ENCODE results near the gene GRAMD1A. TPM values are rescaled to one million over a fixed set of nuclear protein-coding genes. Genes with fewer than 3 reads are reported as not detected.

Gene GRAMD1A
- total RNA-seq, 1 experiment from 2014 or later: 62.7 TPM

- TF ChIP-seq CTCF (conservative IDR thresholded peaks at IDR 0.05) (no peak), EZH2 (IDR thresholded peaks at IDR 0.05; ENCODE audit: low read depth) (no peak)
- BruUV-seq (replicated peaks): no TSS peak
- no peaks in the 10 kb centered on the region for H4K20me1 ChIP-seq (ENCODE audit: insufficient read depth)
- peaks cover 17% of the 10 kb centered on the region; the same call in 1 of the 2 replicates for H3F3A ChIP-seq (ENCODE audit: insufficient read depth, low read depth)
- no peaks in the 10 kb centered on the region for H3K9me3 ChIP-seq (ENCODE audit: insufficient read depth, low read depth)
- H3K79me2 ChIP-seq (ENCODE audit: low read depth): 0 out of 2 replicates have a peak, but pooled peaks cover 6% of the 10 kb centered on the region
- POLR2A ChIA-PET (ENCODE audit: unreplicated experiment): no interaction called here
- no peak overlapping the region for H3K4me3 ChIP-seq
- H3K36me3 ChIP-seq (ENCODE audit: low read depth): no peaks in the 10 kb centered on the region; the same call in 1 of the 2 replicates
- no peak overlapping the region for H2AFZ ChIP-seq
- H3K9me2 ChIP-seq (ENCODE audit: insufficient read depth): no peaks in the 10 kb centered on the region
- no peaks in the 10 kb centered on the region for H3K27me3 ChIP-seq (ENCODE audit: insufficient read depth, low read depth)
- CTCF ChIA-PET: no interaction called here
- no peak overlapping the region for H3K27ac ChIP-seq
- no peak overlapping the region for H3K4me2 ChIP-seq
- peaks cover 8% of the 10 kb centered on the region for H3K4me1 ChIP-seq (replicated peaks; ENCODE audit: insufficient read depth)
- DNase-seq: no peak
- intact Hi-C loops (cut with micrococcal nuclease; ENCODE audit: unreplicated experiment): no loop called here
Observed at GRCh38 chr19:35011737-35012682, 11.9 kb downstream of the GRAMD1A start.

- H2AFZ ChIP-seq: no peak overlapping the region
- intact Hi-C loops (cut with micrococcal nuclease; ENCODE audit: unreplicated experiment): loop anchor here (1.0 kb wide), 1 partner anchor 40 kb away; no protein-coding TSS in a partner anchor
- H3K79me2 ChIP-seq (ENCODE audit: low read depth): 0 out of 2 replicates have a peak, but pooled peaks cover 1% of the 10 kb centered on the region
- no peaks in the 10 kb centered on the region for H3K9me2 ChIP-seq (ENCODE audit: insufficient read depth)
- no TSS peak for BruUV-seq (replicated peaks)
- no peaks in the 10 kb centered on the region for H3K27me3 ChIP-seq (ENCODE audit: insufficient read depth, low read depth)
- H3K4me3 ChIP-seq: no peak overlapping the region
- H3K9me3 ChIP-seq (ENCODE audit: insufficient read depth, low read depth): no peaks in the 10 kb centered on the region
- H4K20me1 ChIP-seq (ENCODE audit: insufficient read depth): no peaks in the 10 kb centered on the region
- H3F3A ChIP-seq (ENCODE audit: insufficient read depth, low read depth): peaks cover 5% of the 10 kb centered on the region; the same call in 1 of the 2 replicates
- peak in 1 of 2 experiments; percentile 48 for DNase-seq
- TF ChIP-seq CTCF (conservative IDR thresholded peaks at IDR 0.05) (peak; percentile 93), EZH2 (IDR thresholded peaks at IDR 0.05; ENCODE audit: low read depth) (no peak)
- ChIA-PET POLR2A (ENCODE audit: unreplicated experiment) (no interaction called here), CTCF (interaction anchor here (0.6 kb wide), 1 partner anchor 10 kb away, joined by 5 read pairs; no protein-coding TSS in a partner anchor)
- H3K27ac ChIP-seq: no peak overlapping the region
- H3K4me2 ChIP-seq: no peak overlapping the region
- no peaks in the 10 kb centered on the region; the same call in 1 of the 2 replicates for H3K36me3 ChIP-seq (ENCODE audit: low read depth)
- no peaks in the 10 kb centered on the region for H3K4me1 ChIP-seq (replicated peaks; ENCODE audit: insufficient read depth)
Observed at GRCh38 chr19:35013041-35013819, 13.1 kb downstream of the GRAMD1A start.

All from PC-9 (cell line).